ENCODE measurements around the gene PRKACB. TPM values are rescaled to one million over a fixed set of nuclear protein-coding genes. Genes with fewer than 3 reads are reported as not detected.
"Not testable (repeated sequence)": the region's sequence is repeated elsewhere in the genome, so short reads cannot be mapped to it uniquely, and the experiment has no call there.

The PRKACB gene
- total RNA-seq, 2 experiments from 2014 or later: 74.7 to 77.4 TPM

DNA sequence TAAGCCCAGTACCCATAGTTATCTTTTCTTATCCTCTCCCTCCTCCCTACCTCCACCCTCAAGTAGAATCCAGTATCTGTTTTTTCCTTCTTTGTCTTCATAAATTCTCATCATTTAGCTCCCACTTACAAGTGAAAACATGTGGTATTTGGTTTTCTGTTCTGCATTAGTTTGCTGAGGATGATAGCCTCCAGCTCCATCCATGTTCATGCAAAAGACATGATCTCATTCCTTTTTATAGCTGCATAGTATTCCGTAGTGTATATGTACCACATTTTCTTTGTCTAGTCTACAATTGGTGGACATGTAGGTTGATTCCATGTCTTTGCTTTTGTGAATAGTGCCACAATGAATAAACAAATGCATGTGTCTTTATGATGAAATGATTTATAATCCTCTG lies 55.2 kb downstream of the PRKACB start:
- Mint-ChIP-seq H3K36me3 (ENCODE audit: low read depth) (peaks cover 53% of the 10 kb centered on the region), H3K27me3 (no peaks in the 10 kb centered on the region), H3K9me3 (peaks cover 9% of the 10 kb centered on the region), H3K4me3 (no peak overlapping the region), H3K27ac (no peak overlapping the region), H3K4me1 (no peaks in the 10 kb centered on the region)
- ChIA-PET CTCF (no interaction called here), POLR2A (no interaction called here)
- no peak for DNase-seq

DNA sequence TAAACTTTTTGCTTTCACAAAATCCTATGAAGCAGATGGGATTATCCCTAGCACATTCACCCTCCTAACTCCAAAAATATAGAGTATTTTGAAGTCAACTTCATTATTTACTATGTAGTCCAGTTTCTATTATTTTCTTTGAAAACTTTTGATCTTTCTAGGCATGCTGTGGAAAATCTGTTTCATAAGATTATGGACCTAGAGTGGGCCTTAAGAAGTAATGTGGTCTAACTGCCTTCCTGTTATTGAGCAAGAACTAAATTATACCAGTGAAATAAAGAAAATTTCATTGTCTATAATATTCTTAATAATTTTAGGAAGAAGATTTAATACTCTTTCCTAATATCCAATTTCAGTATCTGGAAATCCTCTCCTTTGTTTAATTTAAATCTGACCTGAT lies 58.1 kb downstream of the PRKACB start:
- CTCF ChIA-PET: no interaction called here
- no peak overlapping the region for H3K27ac Mint-ChIP-seq
- no peaks in the 10 kb centered on the region for H3K27me3 Mint-ChIP-seq
- peaks cover 52% of the 10 kb centered on the region for H3K36me3 Mint-ChIP-seq (ENCODE audit: low read depth)
- no peak for DNase-seq
- H3K4me3 Mint-ChIP-seq: no peak overlapping the region
- no peaks in the 10 kb centered on the region for H3K4me1 Mint-ChIP-seq
- POLR2A ChIA-PET: no interaction called here
- H3K9me3 Mint-ChIP-seq: peaks cover 5% of the 10 kb centered on the region

DNA sequence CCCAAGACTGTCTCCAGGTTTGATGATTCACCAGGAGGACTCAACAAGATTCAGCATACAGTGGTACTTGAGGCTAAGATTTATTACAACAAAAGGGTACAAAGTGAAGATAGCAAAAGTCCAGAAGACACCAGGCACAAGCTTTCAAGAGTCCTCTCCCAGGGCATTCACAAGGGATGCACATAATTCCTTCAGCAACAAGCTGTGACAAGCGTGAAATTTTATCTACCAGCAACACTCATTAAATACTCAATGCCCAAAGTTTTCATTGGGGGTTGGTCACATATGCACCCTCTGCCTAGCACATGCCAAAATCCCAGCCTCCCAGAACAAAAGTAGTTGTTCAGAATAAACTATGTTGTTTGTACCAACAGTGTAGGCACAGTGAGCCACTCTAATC lies 62.3 kb downstream of the PRKACB start:
- DNase-seq: no peak
- ChIA-PET CTCF (no interaction called here), POLR2A (no interaction called here)
- Mint-ChIP-seq H3K27ac (no peak overlapping the region), H3K4me3 (no peak overlapping the region), H3K27me3 (no peaks in the 10 kb centered on the region), H3K9me3 (no peaks in the 10 kb centered on the region), H3K36me3 (ENCODE audit: low read depth) (peaks cover 48% of the 10 kb centered on the region), H3K4me1 (no peaks in the 10 kb centered on the region)

GRCh38 chr1:84208935-84209334 lies 64.9 kb downstream of the PRKACB start:
- POLR2A ChIA-PET: no interaction called here
- H3K4me3 Mint-ChIP-seq: no peak overlapping the region

GRCh38 chr1:84214115-84214956 lies 70.3 kb downstream of the PRKACB start:
- H3K27me3 Mint-ChIP-seq: no peaks in the 10 kb centered on the region
- no peaks in the 10 kb centered on the region for H3K4me1 Mint-ChIP-seq
- DNase-seq: no peak
- CTCF ChIA-PET: interaction anchor here (0.7 kb wide), 2 partner anchors 21 to 363 kb away, joined by 5 to 6 read pairs; no protein-coding TSS in a partner anchor
- POLR2A ChIA-PET: no interaction called here
- peaks cover 45% of the 10 kb centered on the region for H3K36me3 Mint-ChIP-seq (ENCODE audit: low read depth)
- peaks cover under 1% of the 10 kb centered on the region for H3K9me3 Mint-ChIP-seq
- H3K27ac Mint-ChIP-seq: no peak overlapping the region
- no peak overlapping the region for H3K4me3 Mint-ChIP-seq

More at GRCh38 chr1:84208935-84209334, 64.9 kb downstream of the PRKACB start:
- peak overlapping the region; percentile 18 for H3K27ac Mint-ChIP-seq
- no peaks in the 10 kb centered on the region for H3K9me3 Mint-ChIP-seq
- no peaks in the 10 kb centered on the region for H3K4me1 Mint-ChIP-seq
- CTCF ChIA-PET: no interaction called here
- peaks cover 40% of the 10 kb centered on the region for H3K36me3 Mint-ChIP-seq (ENCODE audit: low read depth)
- no peak for DNase-seq
- no peaks in the 10 kb centered on the region for H3K27me3 Mint-ChIP-seq

- Mint-ChIP-seq H3K36me3 (ENCODE audit: low read depth) (peaks cover 63% of the 10 kb centered on the region), H3K27me3 (no peaks in the 10 kb centered on the region), H3K9me3 (peaks cover 16% of the 10 kb centered on the region), H3K4me1 (no peaks in the 10 kb centered on the region), H3K4me3 (no peak overlapping the region), H3K27ac (no peak overlapping the region)
- ChIA-PET CTCF (no interaction called here), POLR2A (no interaction called here)
- DNase-seq: no peak
These were observed 73.2 kb downstream of the PRKACB start for GRCh38 chr1:84217239-84217638.

GRCh38 chr1:84223751-84224432 lies 79.8 kb downstream of the PRKACB start:
- Mint-ChIP-seq H3K27me3 (no peaks in the 10 kb centered on the region), H3K9me3 (peaks cover 27% of the 10 kb centered on the region), H3K4me1 (no peaks in the 10 kb centered on the region), H3K4me3 (no peak overlapping the region), H3K36me3 (ENCODE audit: low read depth) (peaks cover 56% of the 10 kb centered on the region), H3K27ac (no peak overlapping the region)
- ChIA-PET POLR2A (no interaction called here), CTCF (no interaction called here)
- no peak for DNase-seq

DNA sequence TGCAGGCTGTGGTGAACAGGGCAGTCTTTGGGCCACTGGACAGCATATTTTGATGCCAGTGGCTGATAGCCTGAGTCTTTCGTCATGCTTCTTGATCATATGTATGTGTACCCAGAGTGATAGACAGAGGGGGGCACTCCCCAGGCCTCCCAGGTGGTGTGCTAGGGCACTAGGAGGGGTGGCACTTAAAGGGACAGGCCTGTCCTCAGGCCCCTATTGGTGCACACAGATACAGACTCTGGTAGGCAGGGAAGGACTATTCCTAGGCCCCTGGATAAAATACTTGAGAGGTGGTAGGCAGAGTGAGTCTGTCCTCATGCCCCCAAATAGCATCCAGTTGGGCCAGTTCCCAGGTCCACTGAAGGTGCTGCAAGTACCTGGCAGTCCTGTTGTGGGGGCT lies 80.8 kb downstream of the PRKACB start:
- H3K4me3 Mint-ChIP-seq: no peak overlapping the region
- ChIA-PET CTCF (no interaction called here), POLR2A (no interaction called here)
- no peak for DNase-seq
- no peaks in the 10 kb centered on the region for H3K4me1 Mint-ChIP-seq
- no peaks in the 10 kb centered on the region for H3K27me3 Mint-ChIP-seq
- peaks cover 22% of the 10 kb centered on the region for H3K9me3 Mint-ChIP-seq
- H3K27ac Mint-ChIP-seq: no peak overlapping the region
- peaks cover 48% of the 10 kb centered on the region for H3K36me3 Mint-ChIP-seq (ENCODE audit: low read depth)

DNA sequence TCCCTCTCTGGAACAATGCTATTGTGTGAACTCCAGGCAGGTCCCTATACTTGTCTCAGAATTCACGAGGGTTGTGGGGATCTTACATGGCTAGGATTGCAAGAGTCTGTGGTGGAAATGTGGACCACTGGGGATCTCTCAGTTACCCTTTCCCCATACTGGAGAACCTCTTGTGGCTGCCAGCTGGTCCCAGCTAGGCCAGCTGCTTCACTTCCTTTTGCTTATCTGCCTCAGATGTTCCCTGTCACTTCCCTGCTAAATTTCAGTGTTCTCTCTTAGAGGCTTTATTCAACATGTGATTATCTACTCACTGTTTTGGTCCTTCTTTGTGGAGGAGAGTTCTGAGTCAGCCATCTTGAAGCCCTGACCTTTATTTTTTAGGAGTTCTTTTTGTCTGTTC lies 81.6 kb downstream of the PRKACB start:
- no peak overlapping the region for H3K4me3 Mint-ChIP-seq
- ChIA-PET CTCF (no interaction called here), POLR2A (no interaction called here)
- H3K27ac Mint-ChIP-seq: no peak overlapping the region
- peaks cover 40% of the 10 kb centered on the region for H3K36me3 Mint-ChIP-seq (ENCODE audit: low read depth)
- DNase-seq: no peak
- H3K4me1 Mint-ChIP-seq: no peaks in the 10 kb centered on the region
- peaks cover 17% of the 10 kb centered on the region for H3K9me3 Mint-ChIP-seq
- no peaks in the 10 kb centered on the region for H3K27me3 Mint-ChIP-seq

- H3K9me3 Mint-ChIP-seq, CTCF ChIA-PET, H3K4me3 Mint-ChIP-seq, POLR2A ChIA-PET, H3K27me3 Mint-ChIP-seq, H3K27ac Mint-ChIP-seq, H3K4me1 Mint-ChIP-seq, DNase-seq: not testable (repeated sequence)
- peaks cover 32% of the 10 kb centered on the region for H3K36me3 Mint-ChIP-seq (ENCODE audit: low read depth)
These were observed 88.6 kb downstream of the PRKACB start for GRCh38 chr1:84232676-84233075.

- ChIA-PET POLR2A (no interaction called here), CTCF (no interaction called here)
- H3K27ac Mint-ChIP-seq: no peak overlapping the region
- H3K4me3 Mint-ChIP-seq: no peak overlapping the region
- no peaks in the 10 kb centered on the region for H3K27me3 Mint-ChIP-seq
- peaks cover 8% of the 10 kb centered on the region for H3K9me3 Mint-ChIP-seq
- peaks cover 59% of the 10 kb centered on the region for H3K36me3 Mint-ChIP-seq (ENCODE audit: low read depth)
- no peak for DNase-seq
- peaks cover 5% of the 10 kb centered on the region for H3K4me1 Mint-ChIP-seq
These were observed 92.2 kb downstream of the PRKACB start for GRCh38 chr1:84236256-84236655.

- H3K4me3 Mint-ChIP-seq: no peak overlapping the region
- POLR2A ChIA-PET: no interaction called here
- no peaks in the 10 kb centered on the region for H3K9me3 Mint-ChIP-seq
- peaks cover 7% of the 10 kb centered on the region for H3K4me1 Mint-ChIP-seq
- no peak for DNase-seq
- H3K36me3 Mint-ChIP-seq (ENCODE audit: low read depth): peaks cover 31% of the 10 kb centered on the region
- no peaks in the 10 kb centered on the region for H3K27me3 Mint-ChIP-seq
- H3K27ac Mint-ChIP-seq: no peak overlapping the region
- CTCF ChIA-PET: no interaction called here
These were observed 98.6 kb downstream of the PRKACB start for GRCh38 chr1:84242641-84243040.

DNA sequence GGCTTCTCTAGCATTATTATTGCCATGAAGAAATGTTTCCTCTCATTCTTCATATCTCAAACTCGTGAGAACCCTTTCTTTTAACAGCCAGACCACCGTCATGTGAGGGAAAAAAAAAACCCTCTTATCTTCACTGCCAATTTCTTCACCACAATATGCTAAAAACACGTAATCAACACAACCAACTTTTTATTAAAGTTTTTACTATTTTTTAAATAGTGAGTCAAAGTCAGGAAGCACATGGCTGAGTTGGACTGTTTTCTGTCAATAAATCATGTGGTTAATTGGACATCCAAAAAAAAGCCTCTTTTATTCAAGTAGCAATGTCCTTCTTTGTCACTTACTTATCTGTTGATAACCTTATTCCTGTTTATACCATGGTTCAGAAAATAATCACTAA lies 101.5 kb downstream of the PRKACB start:
- H3K9me3 Mint-ChIP-seq: no peaks in the 10 kb centered on the region

DNA sequence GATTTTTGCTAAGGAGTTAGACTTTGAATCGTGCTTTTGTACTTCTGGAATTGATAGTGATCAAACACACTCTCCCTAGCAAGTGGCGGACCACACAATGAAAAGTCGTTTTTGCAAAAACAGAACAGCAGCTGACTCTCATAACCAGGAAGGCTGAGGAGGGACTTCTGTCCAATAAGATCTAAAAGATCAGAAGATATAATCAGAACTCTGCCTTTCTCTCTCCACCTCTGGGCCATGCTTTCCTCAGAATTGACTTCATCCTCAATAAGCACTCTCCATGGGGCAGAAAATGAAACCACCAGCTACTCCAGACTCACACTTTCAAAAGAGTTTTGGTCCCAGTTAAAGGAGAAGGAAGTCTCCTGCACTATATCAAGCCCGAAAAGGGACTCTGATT lies 102.1 kb downstream of the PRKACB start:
- DNase-seq: no peak
- Mint-ChIP-seq H3K9me3 (no peaks in the 10 kb centered on the region), H3K4me1 (peaks cover 2% of the 10 kb centered on the region), H3K27me3 (no peaks in the 10 kb centered on the region), H3K36me3 (ENCODE audit: low read depth) (no peaks in the 10 kb centered on the region), H3K4me3 (no peak overlapping the region), H3K27ac (no peak overlapping the region)
- CTCF ChIA-PET: no interaction called here
- POLR2A ChIA-PET: no interaction called here

More for the DNA sequence above, 101.5 kb downstream of the PRKACB start:
- no peak overlapping the region for H3K4me3 Mint-ChIP-seq
- ChIA-PET POLR2A (no interaction called here), CTCF (no interaction called here)
- no peak for DNase-seq
- peaks cover 2% of the 10 kb centered on the region for H3K4me1 Mint-ChIP-seq
- no peaks in the 10 kb centered on the region for H3K27me3 Mint-ChIP-seq
- H3K36me3 Mint-ChIP-seq (ENCODE audit: low read depth): peaks cover 3% of the 10 kb centered on the region
- H3K27ac Mint-ChIP-seq: no peak overlapping the region

Measured in activated CD4-positive, alpha-beta memory T cell treated with anti-CD3 and anti-CD28 coated beads, Interleukin-2, amount 10 ng/mL, durations not matched to agents 7 days and 5 days (primary cell).